NCI-H446 treated with DMSO at 0.1 percent for 48 hours (cell line): ENCODE data around the gene TTLL12.

ENCODE experiments used
- DNase-seq: peaks from one replicate; lab custom pipeline; 2025; lab: John Stamatoyannopoulos, UW

The TTLL12 gene

GRCh38 chr22:43186272-43187170 is at the start of gene TTLL12:
TSS of gene TTLL12 (minus strand) at chr22:43187134. CDS start at chr22:43187069, 65 bp downstream.
- peak; percentile 2 for DNase-seq

GRCh38 chr22:43235445-43236409 is 48.8 kb upstream of the TTLL12 start:
- DNase-seq, result no peak

GRCh38 chr22:43234264-43234988 is 47.5 kb upstream of the TTLL12 start:
- DNase-seq, result no peak

GRCh38 chr22:43233529-43233928 is 46.6 kb upstream of the TTLL12 start:
- DNase-seq, result no peak

- DNase-seq, result no peak
These were observed 45.5 kb upstream of the TTLL12 start for GRCh38 chr22:43232445-43232844.

- no peak for DNase-seq
These were observed 44.7 kb upstream of the TTLL12 start for GRCh38 chr22:43231724-43232034.

GRCh38 chr22:43230971-43231723 is 44.2 kb upstream of the TTLL12 start:
- DNase-seq, result no peak

- DNase-seq, result no peak
These were observed 43.6 kb upstream of the TTLL12 start for GRCh38 chr22:43230571-43230970.

- no peak for DNase-seq
These were observed 41.9 kb upstream of the TTLL12 start for GRCh38 chr22:43228863-43229262.

GRCh38 chr22:43228330-43228729 is 41.4 kb upstream of the TTLL12 start:
- no peak for DNase-seq

- no peak for DNase-seq
These were observed 40.3 kb upstream of the TTLL12 start for GRCh38 chr22:43227239-43227630.

- no peak for DNase-seq
These were observed 39.7 kb upstream of the TTLL12 start for GRCh38 chr22:43226377-43227238.

- no peak for DNase-seq
These were observed 38.7 kb upstream of the TTLL12 start for GRCh38 chr22:43225609-43226008.

- DNase-seq, result no peak
These were observed 36.1 kb upstream of the TTLL12 start for GRCh38 chr22:43222987-43223386.

GRCh38 chr22:43222262-43222661 is 35.3 kb upstream of the TTLL12 start:
- DNase-seq, result no peak

- DNase-seq, result no peak
These were observed 33.9 kb upstream of the TTLL12 start for GRCh38 chr22:43220625-43221380.

GRCh38 chr22:43218786-43219185 is 31.9 kb upstream of the TTLL12 start:
- no peak for DNase-seq

GRCh38 chr22:43217285-43218030 is 30.5 kb upstream of the TTLL12 start:
- DNase-seq, result no peak

- no peak for DNase-seq
These were observed 29.8 kb upstream of the TTLL12 start for GRCh38 chr22:43216738-43217137.
